Large intestine (tissue), 3 donors: ENCODE measurements around the gene MAN2A1. TPM values are rescaled to one million over a fixed set of nuclear protein-coding genes. Genes with fewer than 3 reads are reported as not detected.
A peak's percentile ranks its signal among the peaks of the same experiment; 100 is the strongest.
"Not testable (repeated sequence)": the region's sequence is repeated elsewhere in the genome, so short reads cannot be mapped to it uniquely, and the experiment has no call there.

Experiments
- DNase-seq, 2 donors: peaks; one replicate each; pipeline versions ENCODE4 v3.0.0 to v3.0.0-alpha.2; 2013
- H3K27ac ChIP-seq: one replicate; pipeline ENCODE4 v1.5.1; 2013; ENCODE audit warnings: low read length
- H3K27me3 ChIP-seq: 2 replicates; pipeline ENCODE4 v1.6.1; 2013; ENCODE audit warnings: low read length; ENCODE audit not compliant: control insufficient read depth, insufficient read depth
- H3K36me3 ChIP-seq: 2 replicates; pipeline ENCODE4 v1.6.1; 2013; ENCODE audit warnings: low read length; ENCODE audit not compliant: control insufficient read depth, insufficient read depth
- H3K4me1 ChIP-seq: one replicate; pipeline ENCODE4 v1.6.1; 2013; ENCODE audit warnings: low read length; ENCODE audit not compliant: control insufficient read depth, insufficient read depth
- H3K4me3 ChIP-seq: one replicate; pipeline ENCODE4 v1.5.1; 2013; ENCODE audit warnings: low read length
- H3K9me3 ChIP-seq: one replicate; pipeline ENCODE4 v1.6.1; 2013; ENCODE audit warnings: mild to moderate bottlenecking, low read depth, low read length, moderate library complexity; ENCODE audit not compliant: control insufficient read depth
- WGBS: methylation state at CpG from one replicate; pipeline ENCODE4 v1.1.5; 2013; ENCODE audit warnings: low lambda C conversion rate; ENCODE audit not compliant: insufficient coverage; 5-methylcytosine and 5-hydroxymethylcytosine counted together
- polyA plus RNA-seq: library from polyadenylated mRNA; unstranded; fragments of 120-200 nt; gene quantifications from one replicate; pipeline ENCODE4 v1.2.1, GENCODE V29; 2013

The MAN2A1 gene
- polyA plus RNA-seq, 1 donor: 100.0 TPM

GRCh38 chr5:109748546-109748945, 58.8 kb downstream of the MAN2A1 start:
- no peak overlapping the region for H3K27ac ChIP-seq
- no peak overlapping the region for H3K4me3 ChIP-seq
- H3K4me1 ChIP-seq: peaks cover 4% of the 10 kb centered on the region

GRCh38 chr5:109750463-109750862, 60.7 kb downstream of the MAN2A1 start:
- Histone ChIP-seq H3K4me1 (no peaks in the 10 kb centered on the region), H3K27ac (no peak overlapping the region), H3K27me3 (no peaks in the 10 kb centered on the region), H3K36me3 (no peaks in the 10 kb centered on the region), H3K9me3 (no peaks in the 10 kb centered on the region), H3K4me3 (no peak overlapping the region)
- DNase-seq: no peak

More at GRCh38 chr5:109748546-109748945, 58.8 kb downstream of the MAN2A1 start:
- Histone ChIP-seq H3K36me3 (no peaks in the 10 kb centered on the region), H3K9me3 (no peaks in the 10 kb centered on the region), H3K27me3 (no peaks in the 10 kb centered on the region)
- no peak for DNase-seq

- H3K9me3 ChIP-seq: no peaks in the 10 kb centered on the region
- H3K4me3 ChIP-seq: no peak overlapping the region
- H3K4me1 ChIP-seq: no peaks in the 10 kb centered on the region
- WGBS: 80% methylated on average over 1 of the region's 3 CpGs
- H3K27me3 ChIP-seq: no peaks in the 10 kb centered on the region
- H3K27ac ChIP-seq: no peak overlapping the region
- peaks cover 11% of the 10 kb centered on the region for H3K36me3 ChIP-seq
- no peak for DNase-seq
Observed at GRCh38 chr5:109753279-109753678, 63.6 kb downstream of the MAN2A1 start.

- no peak overlapping the region for H3K27ac ChIP-seq
- no peak for DNase-seq
Observed at GRCh38 chr5:109754319-109754718, 64.6 kb downstream of the MAN2A1 start.

DNA sequence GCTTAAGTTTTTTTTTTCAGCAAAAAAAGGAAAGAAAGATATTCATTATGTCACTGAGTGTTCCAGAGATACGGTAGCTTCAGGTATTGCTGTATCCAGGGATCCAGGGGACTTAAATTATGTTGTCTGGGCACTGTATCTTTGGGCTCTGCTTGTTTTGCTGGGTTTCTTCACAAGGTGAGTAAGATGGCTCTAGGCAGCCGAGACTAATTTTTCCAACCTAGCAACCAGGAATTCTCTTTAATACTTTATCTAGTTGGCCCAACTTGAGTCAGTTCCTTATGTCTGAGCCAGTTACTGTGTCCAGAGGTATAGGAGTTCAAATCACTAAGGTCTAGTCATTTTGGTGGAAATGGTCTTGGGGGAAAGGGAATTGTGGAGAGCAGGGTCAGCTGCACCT, 66.0 kb downstream of the MAN2A1 start:
- Histone ChIP-seq H3K27ac (no peak overlapping the region), H3K36me3 (peaks cover 11% of the 10 kb centered on the region), H3K4me3 (no peak overlapping the region), H3K4me1 (no peaks in the 10 kb centered on the region), H3K27me3 (no peaks in the 10 kb centered on the region), H3K9me3 (no peaks in the 10 kb centered on the region)
- no peak for DNase-seq
- no CpG with 5 or more reads among the region's 2 CpGs for WGBS

More at GRCh38 chr5:109754319-109754718, 64.6 kb downstream of the MAN2A1 start:
- Histone ChIP-seq H3K4me3 (no peak overlapping the region), H3K36me3 (peaks cover 11% of the 10 kb centered on the region), H3K27me3 (no peaks in the 10 kb centered on the region), H3K9me3 (no peaks in the 10 kb centered on the region), H3K4me1 (no peaks in the 10 kb centered on the region)

- no peaks in the 10 kb centered on the region for H3K27me3 ChIP-seq
- H3K4me3 ChIP-seq: no peak overlapping the region
- no peaks in the 10 kb centered on the region for H3K9me3 ChIP-seq
- H3K27ac ChIP-seq: no peak overlapping the region
- no peaks in the 10 kb centered on the region for H3K4me1 ChIP-seq
- WGBS: 83% methylated on average over 1 of the region's 6 CpGs
- H3K36me3 ChIP-seq: peaks cover 11% of the 10 kb centered on the region
- no peak for DNase-seq
Observed at GRCh38 chr5:109756543-109757185, 66.9 kb downstream of the MAN2A1 start.

DNA sequence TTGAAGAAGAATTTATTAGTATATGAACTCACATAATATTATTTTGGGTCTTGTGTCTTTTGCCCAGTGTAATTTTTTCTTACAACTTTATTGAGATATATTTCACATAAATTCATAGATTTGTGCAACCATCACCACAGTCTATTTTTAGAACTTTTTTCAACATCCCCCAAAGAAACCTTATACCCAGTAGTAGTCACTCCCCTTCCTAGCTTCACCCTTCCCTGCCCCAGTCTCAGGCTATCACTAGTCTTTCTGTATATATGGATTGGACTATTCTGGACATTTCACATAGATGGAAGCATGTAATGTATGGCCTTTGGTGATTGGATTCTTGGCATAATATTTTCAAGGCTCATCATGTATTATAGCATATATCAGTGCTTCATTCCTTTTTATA, 67.8 kb downstream of the MAN2A1 start:
- H3K4me3 ChIP-seq: no peak overlapping the region
- peaks cover 14% of the 10 kb centered on the region for H3K36me3 ChIP-seq
- H3K9me3 ChIP-seq: no peaks in the 10 kb centered on the region
- H3K4me1 ChIP-seq: no peaks in the 10 kb centered on the region
- no peaks in the 10 kb centered on the region for H3K27me3 ChIP-seq
- H3K27ac ChIP-seq: no peak overlapping the region
- DNase-seq: no peak

- H3K4me1 ChIP-seq: no peaks in the 10 kb centered on the region
- peaks cover 20% of the 10 kb centered on the region for H3K36me3 ChIP-seq
- no peak overlapping the region for H3K4me3 ChIP-seq
- H3K9me3 ChIP-seq: no peaks in the 10 kb centered on the region
- H3K27ac ChIP-seq: peak overlapping the region; percentile 31
- peak in 1 of 2 donors; percentile 39 for DNase-seq
- no peaks in the 10 kb centered on the region for H3K27me3 ChIP-seq
Observed at GRCh38 chr5:109759306-109759705, 69.6 kb downstream of the MAN2A1 start.

DNA sequence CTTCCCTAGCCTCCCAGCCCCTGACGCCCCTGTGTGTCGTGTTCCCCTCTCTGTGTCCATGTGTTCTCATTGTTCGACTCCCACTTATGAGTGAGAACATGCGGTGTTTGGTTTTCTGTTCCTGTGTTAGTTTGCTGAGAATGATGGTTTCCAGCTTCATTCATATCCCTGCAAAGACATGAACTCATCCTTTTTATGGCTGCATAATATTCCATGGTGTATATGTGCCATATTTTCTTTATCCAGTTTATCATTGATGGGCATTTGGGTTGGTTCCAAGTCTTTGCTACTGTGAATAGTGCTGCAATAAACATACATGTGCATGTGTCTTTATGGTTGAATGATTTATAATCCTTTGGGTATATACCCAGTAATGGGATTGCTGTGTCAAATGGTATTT, 70.4 kb downstream of the MAN2A1 start:
- no CpG with 5 or more reads among the region's 4 CpGs for WGBS
- not testable (repeated sequence) for H3K27me3 ChIP-seq, H3K4me3 ChIP-seq, DNase-seq, H3K9me3 ChIP-seq, H3K4me1 ChIP-seq, H3K27ac ChIP-seq
- peaks cover 20% of the 10 kb centered on the region for H3K36me3 ChIP-seq

DNA sequence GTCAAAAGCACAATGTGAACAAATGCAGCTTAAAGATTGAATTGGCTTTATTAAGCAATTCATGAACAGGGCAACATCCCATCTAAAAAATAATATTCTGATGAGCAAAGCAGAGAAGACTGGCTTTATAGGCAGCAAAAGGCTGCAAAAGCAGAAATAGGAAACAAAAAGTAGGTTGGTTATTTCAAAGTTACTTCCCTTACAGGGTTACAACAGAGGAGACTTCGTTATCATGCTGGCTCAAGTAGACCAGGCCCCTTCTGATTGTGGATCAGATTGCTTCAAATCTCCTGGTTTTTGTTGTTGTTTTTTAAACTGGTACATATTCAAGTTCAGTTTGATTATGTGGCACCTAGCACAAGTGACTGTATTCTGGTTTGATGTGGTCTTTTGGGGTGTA, 73.1 kb downstream of the MAN2A1 start:
- H3K4me1 ChIP-seq: no peaks in the 10 kb centered on the region
- H3K9me3 ChIP-seq: no peaks in the 10 kb centered on the region
- no peaks in the 10 kb centered on the region for H3K27me3 ChIP-seq
- DNase-seq: no peak
- H3K4me3 ChIP-seq: no peak overlapping the region
- H3K36me3 ChIP-seq: peaks cover 15% of the 10 kb centered on the region
- WGBS: no CpG with 5 or more reads among the region's 1 CpG
- no peak overlapping the region for H3K27ac ChIP-seq

DNA sequence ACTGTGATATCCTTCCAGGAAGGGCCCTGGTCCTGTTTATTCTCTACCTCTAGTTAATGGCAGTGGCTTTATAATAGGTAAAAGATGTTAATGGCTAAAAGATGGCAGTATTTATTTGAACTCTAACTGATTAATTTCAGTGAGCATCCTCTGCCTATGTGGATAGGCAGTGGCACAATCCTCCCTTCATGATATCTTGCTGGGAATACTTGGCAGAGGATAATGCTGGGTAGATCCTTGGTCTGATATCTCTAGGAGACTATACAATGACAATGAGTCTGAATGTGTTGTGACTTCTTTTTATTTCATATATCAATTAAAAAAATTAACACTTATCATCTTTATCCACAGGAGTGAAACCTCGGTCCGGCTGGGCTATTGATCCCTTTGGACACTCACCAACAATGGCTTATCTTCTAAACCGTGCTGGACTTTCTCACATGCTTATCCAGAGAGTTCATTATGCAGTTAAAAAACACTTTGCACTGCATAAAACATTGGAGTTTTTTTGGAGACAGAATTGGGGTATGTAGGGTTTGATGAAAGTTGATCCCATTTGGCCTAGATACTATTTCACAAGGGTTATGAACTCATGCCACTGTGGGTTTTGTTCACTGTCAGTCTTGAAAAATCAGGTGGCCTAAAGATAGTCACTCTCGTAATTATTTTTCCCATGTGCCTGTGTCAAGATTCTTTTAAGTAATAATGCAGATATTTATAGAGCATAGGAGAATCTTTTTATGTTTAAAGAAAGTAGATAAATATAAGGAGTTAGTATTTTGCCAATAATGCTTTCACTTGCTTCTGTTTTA, 77.7 kb downstream of the MAN2A1 start:
- Histone ChIP-seq H3K27ac (no peak overlapping the region), H3K36me3 (peaks cover 34% of the 10 kb centered on the region), H3K27me3 (no peaks in the 10 kb centered on the region), H3K4me3 (no peak overlapping the region), H3K4me1 (no peaks in the 10 kb centered on the region), H3K9me3 (no peaks in the 10 kb centered on the region)
- 100% methylated on average over 1 of the region's 4 CpGs for WGBS
- DNase-seq: no peak
